Prostate gland (tissue), 2 donors: ENCODE data around the gene GPR55. TPM values are rescaled to one million over a fixed set of nuclear protein-coding genes. Genes with fewer than 3 reads are reported as not detected.

ENCODE experiments used
- DNase-seq: peaks from one replicate; pipeline ENCODE4 v3.0.0-alpha.2; 2019; ENCODE audit warnings: low spot score
- H3K27ac ChIP-seq, 2 donors: fragments of 200-600 bp; sonication (generic); 2 replicates each; pipeline ENCODE4 v1.5.1; 2017 to 2019
- H3K27me3 ChIP-seq: fragments of 200-600 bp; sonication (generic); replicated peaks from 2 replicates; pipeline ENCODE4 v1.5.1; 2019; ENCODE audit not compliant: insufficient read depth
- H3K36me3 ChIP-seq, 2 donors: fragments of 200-600 bp; sonication (generic); 1 replicate in 1 of 2; 2 replicates in 1 of 2; pipeline versions ENCODE4 v1.5.1 to v1.8.1; 2017 to 2019
- H3K4me1 ChIP-seq: fragments of 200-600 bp; sonication (generic); replicated peaks from 2 replicates; pipeline ENCODE4 v1.5.1; 2019
- H3K4me3 ChIP-seq, 2 donors: fragments of 200-600 bp; sonication (generic); 2 replicates each; pipeline ENCODE4 v1.5.1; 2017 to 2019
- H3K9me3 ChIP-seq: fragments of 200-600 bp; sonication (generic); 2 replicates; pipeline ENCODE4 v1.5.1; 2017
- POLR2A ChIP-seq: fragments of 450-650 bp; IDR thresholded peaks from one replicate; pipeline ENCODE4 v1.6.1; 2016; ENCODE audit warnings: antibody characterized with exemption, mild to moderate bottlenecking
- POLR2AphosphoS5 ChIP-seq: sonication (generic); formaldehyde crosslinking; IDR thresholded peaks from one replicate; pipeline ENCODE4 v1.6.1; 2017; ENCODE audit warnings: antibody characterized with exemption
- WGBS: methylation state at CpG from one replicate; pipeline ENCODE4 v1.1.5; 2018; 5-methylcytosine and 5-hydroxymethylcytosine counted together
- intact Hi-C: fragments of 100-400 bp; cut with DNase I; formaldehyde crosslinking; loops from one replicate; pipeline ENCODE4 v1.14.2; 2022
- total RNA-seq, 2 donors: library from RNA; depleted of rRNA; stranded (reverse); fragments of >200 nt; gene quantifications; one replicate each; pipeline ENCODE4 v1.1.0, GENCODE V29; 2016
- TF ChIP-seq, protein P1 (sequence below), 4 experiments: fragments of 200-600 bp in 2 of 4; fragments of 450-650 bp in 2 of 4; sonication (generic) in 2 of 4; IDR thresholded peaks; 1 replicate in 3 of 4; 2 replicates in 1 of 4; pipeline ENCODE4 v1.5.1; 2016 to 2019; ENCODE audit warnings: antibody characterized with exemption in 4 of 4, mild to moderate bottlenecking in 2 of 4, moderate library complexity in 2 of 4

GPR55 gene
- total RNA-seq, 2 donors from 2014 or later, result 0.77 to 3.0 TPM

- 91% methylated on average over 16 of the region's 16 CpGs for WGBS
- Histone ChIP-seq H3K4me3 (no peak overlapping the region), H3K27ac (no peak overlapping the region), H3K36me3 (no peaks in the 10 kb centered on the region), H3K27me3 (no peaks in the 10 kb centered on the region), H3K4me1 (no peaks in the 10 kb centered on the region), H3K9me3 (no peaks in the 10 kb centered on the region)
- no peak for TF ChIP-seq POLR2A
- TF ChIP-seq, protein P1, sequence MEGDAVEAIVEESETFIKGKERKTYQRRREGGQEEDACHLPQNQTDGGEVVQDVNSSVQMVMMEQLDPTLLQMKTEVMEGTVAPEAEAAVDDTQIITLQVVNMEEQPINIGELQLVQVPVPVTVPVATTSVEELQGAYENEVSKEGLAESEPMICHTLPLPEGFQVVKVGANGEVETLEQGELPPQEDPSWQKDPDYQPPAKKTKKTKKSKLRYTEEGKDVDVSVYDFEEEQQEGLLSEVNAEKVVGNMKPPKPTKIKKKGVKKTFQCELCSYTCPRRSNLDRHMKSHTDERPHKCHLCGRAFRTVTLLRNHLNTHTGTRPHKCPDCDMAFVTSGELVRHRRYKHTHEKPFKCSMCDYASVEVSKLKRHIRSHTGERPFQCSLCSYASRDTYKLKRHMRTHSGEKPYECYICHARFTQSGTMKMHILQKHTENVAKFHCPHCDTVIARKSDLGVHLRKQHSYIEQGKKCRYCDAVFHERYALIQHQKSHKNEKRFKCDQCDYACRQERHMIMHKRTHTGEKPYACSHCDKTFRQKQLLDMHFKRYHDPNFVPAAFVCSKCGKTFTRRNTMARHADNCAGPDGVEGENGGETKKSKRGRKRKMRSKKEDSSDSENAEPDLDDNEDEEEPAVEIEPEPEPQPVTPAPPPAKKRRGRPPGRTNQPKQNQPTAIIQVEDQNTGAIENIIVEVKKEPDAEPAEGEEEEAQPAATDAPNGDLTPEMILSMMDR (IDR thresholded peaks at IDR 0.05), result no peak
- no peak for TF ChIP-seq POLR2AphosphoS5
- intact Hi-C loops, result no loop called here
- DNase-seq, result no peak
These were observed 1.9 kb downstream of the GPR55 start for GRCh38 chr2:230922951-230923717.

DNA sequence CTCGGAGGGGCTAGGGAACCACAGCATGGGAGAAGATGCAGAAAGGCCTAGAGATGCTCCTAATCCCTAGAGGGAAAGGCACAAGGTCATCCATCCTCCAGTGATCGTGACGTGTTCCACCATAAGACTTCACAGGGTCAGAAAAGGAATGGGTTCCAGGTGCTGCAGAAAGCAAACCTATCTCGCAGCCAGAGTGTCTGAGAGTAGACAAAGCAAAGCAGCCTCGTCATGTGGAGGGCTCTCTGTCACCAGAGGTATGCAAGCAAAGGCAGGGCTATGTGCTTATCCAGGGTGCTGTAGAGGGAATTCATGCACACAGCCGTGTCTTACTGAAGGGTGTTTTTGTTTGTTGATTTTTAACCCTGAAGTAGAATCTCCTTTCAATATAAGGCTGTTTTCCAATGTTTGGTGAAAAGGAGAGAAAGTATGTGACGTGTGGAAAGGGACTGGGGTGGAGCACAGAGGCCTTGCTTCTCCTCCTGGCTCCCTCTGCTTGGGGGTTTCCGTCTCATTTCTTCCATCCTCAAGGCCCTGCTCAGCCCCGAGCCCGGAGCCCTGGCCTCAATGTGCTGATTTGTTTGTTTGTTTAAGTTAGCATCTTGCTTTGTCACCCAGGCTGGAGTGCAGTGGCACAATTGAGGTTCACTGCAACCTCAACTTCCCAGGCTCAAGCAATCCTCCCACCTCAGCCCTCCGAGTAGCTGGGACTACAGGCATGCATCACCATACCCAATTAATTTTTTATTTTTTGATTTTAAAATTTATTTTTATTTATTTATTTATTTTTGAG, 3.0 kb downstream of the GPR55 start:
- no peak overlapping the region for H3K4me3 ChIP-seq
- intact Hi-C loops, result no loop called here
- no peaks in the 10 kb centered on the region for H3K4me1 ChIP-seq

GRCh38 chr2:230920167-230920566, 4.9 kb downstream of the GPR55 start:
- intact Hi-C loops, result no loop called here
- Histone ChIP-seq H3K4me3 (no peak overlapping the region), H3K9me3 (no peaks in the 10 kb centered on the region), H3K36me3 (no peaks in the 10 kb centered on the region), H3K4me1 (no peaks in the 10 kb centered on the region), H3K27me3 (no peaks in the 10 kb centered on the region), H3K27ac (no peak overlapping the region)
- WGBS, result 79% methylated on average over 2 of the region's 2 CpGs
- no peak for DNase-seq
- TF ChIP-seq, protein P1 (IDR thresholded peaks at IDR 0.05), result no peak
- TF ChIP-seq POLR2A (no peak), POLR2AphosphoS5 (no peak)

More for the DNA sequence above, 3.0 kb downstream of the GPR55 start:
- 83% methylated on average over 11 of the region's 11 CpGs for WGBS
- no peak for DNase-seq
- no peaks in the 10 kb centered on the region for H3K36me3 ChIP-seq
- H3K27me3 ChIP-seq, result no peaks in the 10 kb centered on the region
- no peaks in the 10 kb centered on the region for H3K9me3 ChIP-seq
- no peak for TF ChIP-seq POLR2AphosphoS5
- TF ChIP-seq POLR2A, result no peak
- TF ChIP-seq, protein P1 (IDR thresholded peaks at IDR 0.05), result no peak
- no peak overlapping the region for H3K27ac ChIP-seq

GRCh38 chr2:230919681-230920080, 5.4 kb downstream of the GPR55 start:
- TF ChIP-seq, protein P1 (IDR thresholded peaks at IDR 0.05), result no peak
- TF ChIP-seq POLR2A (no peak), POLR2AphosphoS5 (no peak)
- WGBS, result 80% methylated on average over 2 of the region's 2 CpGs
- no peaks in the 10 kb centered on the region for H3K4me1 ChIP-seq
- H3K4me3 ChIP-seq, result no peak overlapping the region
- no peaks in the 10 kb centered on the region for H3K9me3 ChIP-seq
- H3K27me3 ChIP-seq, result no peaks in the 10 kb centered on the region
- no peaks in the 10 kb centered on the region for H3K36me3 ChIP-seq
- H3K27ac ChIP-seq, result no peak overlapping the region
- intact Hi-C loops, result no loop called here
- no peak for DNase-seq
